OCI-LY7 (cell line): ENCODE measurements around the gene VASH2. TPM values are rescaled to one million over a fixed set of nuclear protein-coding genes. Genes with fewer than 3 reads are reported as not detected.

Source experiments
- BruUV-seq: library from RNA; stranded (reverse); fragments of 400-500 nt; replicated peaks from 2 replicates; lab custom pipeline; 2021; lab: Mats Ljungman, UMichigan
- CTCF ChIA-PET: fragments of 300-600 bp; sonication (Branson Sonifier 250); formaldehyde crosslinking; loops from one replicate; lab custom pipeline; 2022; ENCODE audit warnings: antibody characterized with exemption; ENCODE audit not compliant: unreplicated experiment; lab: Charles Lee
- POLR2A ChIA-PET: fragments of 300-600 bp; sonication (Branson Sonifier 250); formaldehyde crosslinking; loops from one replicate; lab custom pipeline; 2022; ENCODE audit warnings: antibody characterized with exemption; lab: Charles Lee
- DNase-seq: peaks from one replicate; pipeline ENCODE4 v3.0.0-alpha.2; 2015; ENCODE audit warnings: low spot score
- H2AFZ ChIP-seq: fragments of 200-600 bp; sonication (generic), shearing (Covaris generic); 2 replicates; pipeline ENCODE4 v1.6.1; 2014; ENCODE audit warnings: mild to moderate bottlenecking, antibody characterized with exemption, low read length, moderate library complexity
- H3K27ac ChIP-seq: fragments of 200-600 bp; sonication (generic); 2 replicates; pipeline ENCODE4 v1.5.1; 2014; ENCODE audit warnings: mixed run types, low read depth, mild to moderate bottlenecking, moderate library complexity, low read length, inconsistent platforms; ENCODE audit not compliant: poor library complexity, severe bottlenecking
- H3K36me3 ChIP-seq: fragments of 200-600 bp; sonication (generic); 2 replicates; pipeline ENCODE4 v1.6.1; 2014; ENCODE audit warnings: mild to moderate bottlenecking, antibody characterized with exemption, low read length, moderate library complexity, mixed read lengths; ENCODE audit not compliant: insufficient read depth
- H3K4me1 ChIP-seq: fragments of 200-600 bp; sonication (generic); 2 replicates; pipeline ENCODE4 v1.5.1; 2014; ENCODE audit warnings: mild to moderate bottlenecking, low read length; ENCODE audit not compliant: insufficient read depth, poor library complexity, severe bottlenecking
- H3K4me2 ChIP-seq: fragments of 200-600 bp; sonication (generic); 2 replicates; pipeline ENCODE4 v1.6.1; 2014; ENCODE audit warnings: mild to moderate bottlenecking, low read length
- H3K4me3 ChIP-seq: fragments of 200-600 bp; sonication (generic); 2 replicates; pipeline ENCODE4 v1.5.1; 2014; ENCODE audit warnings: mild to moderate bottlenecking, low read depth, low read length; ENCODE audit not compliant: poor library complexity, severe bottlenecking
- H3K79me2 ChIP-seq: fragments of 200-600 bp; sonication (generic); 2 replicates; pipeline ENCODE4 v1.6.1; 2016; ENCODE audit warnings: low read depth, mild to moderate bottlenecking, low read length, moderate library complexity, mixed read lengths; ENCODE audit not compliant: insufficient read depth
- H3K9me2 ChIP-seq: fragments of 200-600 bp; sonication (generic); 2 replicates; pipeline ENCODE4 v1.6.1; 2016; ENCODE audit warnings: mild to moderate bottlenecking, low read length, mixed read lengths; ENCODE audit not compliant: insufficient read depth
- H3K9me3 ChIP-seq: fragments of 200-600 bp; sonication (generic); 2 replicates; pipeline ENCODE4 v1.6.1; 2014; ENCODE audit warnings: mild to moderate bottlenecking, mixed run types, low read length, mixed read lengths
- H4K20me1 ChIP-seq: fragments of 200-600 bp; sonication (generic); 2 replicates; pipeline ENCODE4 v1.6.1; 2014; ENCODE audit warnings: mild to moderate bottlenecking, antibody characterized with exemption, low read length, moderate library complexity, mixed read lengths; ENCODE audit not compliant: insufficient read depth
- CTCF ChIP-seq: fragments of 200-600 bp; sonication (generic); conservative IDR thresholded peaks from 2 replicates; pipeline ENCODE4 v1.5.1; 2014; ENCODE audit warnings: mild to moderate bottlenecking, antibody characterized with exemption, low read length, moderate library complexity, mixed read lengths
- EZH2phosphoT487 ChIP-seq: fragments of 200-600 bp; sonication (generic); IDR thresholded peaks from 2 replicates; pipeline ENCODE4 v1.6.1; 2018; ENCODE audit warnings: low read depth, borderline replicate concordance, mild to moderate bottlenecking, mixed run types, antibody characterized with exemption, low read length, moderate library complexity, mixed read lengths
- intact Hi-C: fragments of 100-400 bp; cut with micrococcal nuclease; formaldehyde crosslinking; loops from one replicate; pipeline ENCODE4 v1.10.0; 2022; ENCODE audit not compliant: unreplicated experiment
- total RNA-seq, 2 experiments: library from RNA; depleted of rRNA in 1 of 2; stranded (reverse); fragments of >200 nt in 1 of 2; shearing (Covaris generic) in 1 of 2; gene quantifications; 2 replicates each; pipeline ENCODE4 v1.2.3, GENCODE V29; 2014 to 2022

VASH2 gene
- total RNA-seq, 2 experiments from 2014 or later, result 7.3 to 7.4 TPM

- H3K79me2 ChIP-seq, result no peaks in the 10 kb centered on the region
- H3K9me3 ChIP-seq, result no peaks in the 10 kb centered on the region
- H3K4me3 ChIP-seq, result no peak overlapping the region
- intact Hi-C loops, result no loop called here
- no TSS peak for BruUV-seq
- TF ChIP-seq CTCF (no peak), EZH2phosphoT487 (no peak)
- H3K27ac ChIP-seq, result no peak overlapping the region
- DNase-seq, result no peak
- POLR2A ChIA-PET, result no interaction called here
- H3K4me2 ChIP-seq, result no peak overlapping the region
- no peak overlapping the region for H2AFZ ChIP-seq
- H3K4me1 ChIP-seq, result no peaks in the 10 kb centered on the region
- CTCF ChIA-PET, result no interaction called here
- no peaks in the 10 kb centered on the region for H3K9me2 ChIP-seq
- H4K20me1 ChIP-seq, result no peaks in the 10 kb centered on the region
- H3K36me3 ChIP-seq, result no peaks in the 10 kb centered on the region
Measured at GRCh38 chr1:212976586-212976985, 26.2 kb downstream of the VASH2 start.

GRCh38 chr1:212977781-212978645 lies 27.7 kb downstream of the VASH2 start:
- no peak overlapping the region for H3K27ac ChIP-seq
- CTCF ChIA-PET, result no interaction called here
- POLR2A ChIA-PET, result no interaction called here
- no peaks in the 10 kb centered on the region for H3K4me1 ChIP-seq
- H3K36me3 ChIP-seq, result no peaks in the 10 kb centered on the region
- H3K9me2 ChIP-seq, result no peaks in the 10 kb centered on the region
- H2AFZ ChIP-seq, result no peak overlapping the region
- BruUV-seq, result no TSS peak
- H3K79me2 ChIP-seq, result no peaks in the 10 kb centered on the region
- no peaks in the 10 kb centered on the region for H3K9me3 ChIP-seq
- intact Hi-C loops, result no loop called here
- no peak overlapping the region for H3K4me3 ChIP-seq
- no peaks in the 10 kb centered on the region for H4K20me1 ChIP-seq
- H3K4me2 ChIP-seq, result no peak overlapping the region
- no peak for DNase-seq
- no peak for TF ChIP-seq CTCF
- TF ChIP-seq EZH2phosphoT487, result no peak
